ENCODE measurements around the gene BTBD7.

- TF ChIP-seq POLR2A (IDR thresholded peaks at IDR 0.05) = no peak
- TF ChIP-seq CTCF (IDR thresholded peaks at IDR 0.05) = no peak
These were observed 26.0 kb downstream of the BTBD7 start for GRCh38 chr14:93306812-93307211.

Measured in ovary (tissue), 3 donors.